HEK293 (cell line): ENCODE data around the gene MMP28.
A peak's percentile ranks its signal among the peaks of the same experiment; 100 is the strongest.

Experiments used
- CTCF ChIA-PET: fragments of 350-600 bp; formaldehyde crosslinking; extraction: SDS; loops from one replicate; lab custom pipeline; 2021; ENCODE audit warnings: antibody characterized with exemption; lab: Yijun Ruan, JAX
- POLR2A ChIA-PET: fragments of 300-600 bp; formaldehyde crosslinking; extraction: SDS; loops from one replicate; lab custom pipeline; 2020; ENCODE audit warnings: antibody characterized with exemption, inconsistent platforms; lab: Yijun Ruan, JAX
- H3K27ac ChIP-seq: fragments of 200-500 bp; sonication (Bioruptor generic); 2 replicates; pipeline ENCODE4 v1.5.1; 2014; ENCODE audit warnings: low read depth, low read length, control low read depth, inconsistent platforms; ENCODE audit errors: extremely low read depth
- H3K36me3 ChIP-seq, 2 experiments: fragments of 200-500 bp in 1 of 2; sonication (Bioruptor generic) in 1 of 2; 1 replicate in 1 of 2; 2 replicates in 1 of 2; pipeline ENCODE4 v1.5.1; 2014 to 2017; ENCODE audit warnings: inconsistent platforms in 2 of 2, low read length in 2 of 2; ENCODE audit not compliant: control insufficient read depth in 2 of 2, insufficient read depth in 1 of 2
- H3K4me1 ChIP-seq: fragments of 200-500 bp; sonication (Bioruptor generic); 2 replicates; pipeline ENCODE4 v1.5.1; 2014; ENCODE audit warnings: mild to moderate bottlenecking, low read length, inconsistent platforms; ENCODE audit not compliant: control insufficient read depth, insufficient read depth
- H3K4me3 ChIP-seq: 2 replicates; pipeline ENCODE4 v1.5.1; 2011; ENCODE audit warnings: low read depth, mild to moderate bottlenecking, control low read depth, low read length, moderate library complexity
- H3K9me3 ChIP-seq: fragments of 200-500 bp; sonication (Bioruptor generic); 2 replicates; pipeline ENCODE4 v1.5.1; 2014; ENCODE audit warnings: low read depth, low read length, inconsistent platforms; ENCODE audit not compliant: control insufficient read depth, insufficient read depth
- FEZF1 ChIP-seq: fragments of 450-650 bp; formaldehyde crosslinking; IDR thresholded peaks from 2 replicates; pipeline ENCODE4 v1.5.1; 2016; ENCODE audit warnings: missing biosample characterization, missing genetic modification characterization
- MEIS1 ChIP-seq: sonication (generic); formaldehyde crosslinking; IDR thresholded peaks from 2 replicates; pipeline ENCODE4 v1.8.1; 2022; ENCODE audit warnings: missing genetic modification reagents, mild to moderate bottlenecking, borderline replicate concordance
- SCRT2 ChIP-seq: fragments of 450-650 bp; formaldehyde crosslinking; IDR thresholded peaks from 2 replicates; pipeline ENCODE4 v1.5.1; 2016; ENCODE audit warnings: missing biosample characterization, missing genetic modification characterization
- SP7 ChIP-seq: fragments of 450-650 bp; formaldehyde crosslinking; IDR thresholded peaks from 2 replicates; pipeline ENCODE4 v1.5.1; 2016; ENCODE audit warnings: missing biosample characterization, missing genetic modification characterization
- YY1 ChIP-seq: fragments of 450-650 bp; formaldehyde crosslinking; IDR thresholded peaks from 2 replicates; pipeline ENCODE4 v1.5.1; 2018; ENCODE audit warnings: missing biosample characterization, missing genetic modification characterization
- ZBTB17 ChIP-seq: fragments of 450-650 bp; formaldehyde crosslinking; IDR thresholded peaks from 2 replicates; pipeline ENCODE4 v1.5.1; 2016; ENCODE audit warnings: missing biosample characterization, missing genetic modification characterization
- ZFP69B ChIP-seq: fragments of 450-650 bp; formaldehyde crosslinking; IDR thresholded peaks from 2 replicates; pipeline ENCODE4 v1.5.1; 2016; ENCODE audit warnings: missing biosample characterization, missing genetic modification characterization
- ZNF112 ChIP-seq: fragments of 450-650 bp; formaldehyde crosslinking; IDR thresholded peaks from 2 replicates; pipeline ENCODE4 v1.5.0; 2017; ENCODE audit warnings: missing biosample characterization, missing genetic modification characterization
- ZNF211 ChIP-seq: fragments of 450-650 bp; formaldehyde crosslinking; IDR thresholded peaks from 2 replicates; pipeline ENCODE4 v1.5.1; 2016; ENCODE audit warnings: low read depth, missing biosample characterization, missing genetic modification characterization
- ZNF416 ChIP-seq: fragments of 450-650 bp; formaldehyde crosslinking; IDR thresholded peaks from 2 replicates; pipeline ENCODE4 v1.5.1; 2016; ENCODE audit warnings: missing biosample characterization, missing genetic modification characterization
- ZNF529 ChIP-seq: fragments of 450-650 bp; formaldehyde crosslinking; IDR thresholded peaks from 2 replicates; pipeline ENCODE4 v1.5.1; 2017; ENCODE audit warnings: missing genetic modification characterization, missing biosample characterization; ENCODE audit not compliant: insufficient replicate concordance
- ZNF768 ChIP-seq: fragments of 450-650 bp; formaldehyde crosslinking; IDR thresholded peaks from 2 replicates; pipeline ENCODE4 v1.5.1; 2018; ENCODE audit warnings: missing biosample characterization, mild to moderate bottlenecking, missing genetic modification characterization
- TF ChIP-seq, protein P1 (sequence below): fragments of 450-650 bp; formaldehyde crosslinking; IDR thresholded peaks from 2 replicates; pipeline ENCODE4 v1.5.1; 2016; ENCODE audit warnings: missing biosample characterization, missing genetic modification characterization
- TF ChIP-seq, protein P2 (sequence below): fragments of 450-650 bp; formaldehyde crosslinking; IDR thresholded peaks from 2 replicates; pipeline ENCODE4 v1.5.1; 2016; ENCODE audit warnings: missing biosample characterization, missing genetic modification characterization
- TF ChIP-seq, protein P3 (sequence below): fragments of 450-650 bp; formaldehyde crosslinking; IDR thresholded peaks from 2 replicates; pipeline ENCODE4 v1.5.1; 2016; ENCODE audit warnings: missing biosample characterization, missing genetic modification characterization
- TF ChIP-seq, protein P4 (sequence below): fragments of 450-650 bp; formaldehyde crosslinking; IDR thresholded peaks from 2 replicates; pipeline ENCODE4 v1.5.1; 2016; ENCODE audit warnings: missing biosample characterization, missing genetic modification characterization
- TF ChIP-seq, protein P5 (sequence below): fragments of 450-650 bp; IDR thresholded peaks from 2 replicates; pipeline ENCODE4 v1.5.1; 2018; ENCODE audit warnings: missing biosample characterization, mild to moderate bottlenecking, missing genetic modification characterization

Gene MMP28

DNA sequence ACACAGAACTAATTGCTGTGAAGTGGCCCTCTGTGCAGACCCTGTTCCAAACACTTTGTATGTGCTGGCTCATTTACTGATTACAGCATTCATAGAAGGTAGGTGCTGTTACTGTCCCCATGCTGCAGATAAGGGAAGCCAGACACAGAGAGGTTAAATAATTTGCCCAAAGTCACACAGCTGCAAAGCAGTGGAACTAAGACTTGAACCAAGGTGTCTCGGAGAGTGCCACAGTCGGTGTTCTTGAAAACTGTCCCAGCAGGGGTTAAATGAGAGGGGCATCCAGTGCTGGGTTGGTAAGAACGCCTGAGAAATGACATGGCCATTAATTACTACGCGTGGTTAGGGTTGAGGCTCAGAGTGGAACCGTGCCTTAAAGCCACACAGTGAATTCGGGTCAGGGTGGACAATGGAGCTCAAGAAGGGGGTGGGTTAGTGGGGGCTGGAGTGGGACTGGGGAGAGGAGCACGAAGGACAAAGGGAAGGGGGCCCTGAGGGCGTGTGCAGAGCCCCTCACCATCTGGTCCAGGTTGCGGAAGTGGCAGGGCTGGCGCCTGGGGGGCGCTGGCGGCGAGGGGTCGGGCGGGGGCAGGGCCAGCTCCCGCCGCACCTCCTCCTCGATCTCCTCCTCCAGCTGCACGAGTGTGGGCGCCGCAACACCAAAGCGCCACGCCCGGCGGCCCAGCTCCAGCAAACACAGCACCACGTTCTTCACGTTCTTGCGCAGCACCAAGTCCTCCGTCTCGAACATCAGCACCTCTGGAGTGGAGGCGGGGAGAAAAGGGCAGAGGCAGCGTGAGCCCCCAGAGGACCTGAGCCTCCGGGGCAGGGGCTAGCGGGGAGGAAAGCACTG is 45.7 kb downstream of the MMP28 start:
- TF ChIP-seq ZNF768 (tag by site-specific recombination) = 0 out of 2 replicates have a peak, but pooled peaks have one; percentile 33
- TF ChIP-seq SCRT2 = no peak
- Histone ChIP-seq H3K36me3 (no peaks in the 10 kb centered on the region), H3K4me1 (no peaks in the 10 kb centered on the region), H3K4me3 (no peak overlapping the region), H3K27ac (no peak overlapping the region), H3K9me3 (no peaks in the 10 kb centered on the region)
- CTCF ChIA-PET = interaction anchor here (0.5 to 11.6 kb wide), 11 partner anchors 10 to 437 kb away, joined by 3 to 321 read pairs (median 4); no protein-coding TSS in a partner anchor
- POLR2A ChIA-PET = interaction anchor here (0.6 kb wide), 1 partner anchor 61 kb away, joined by 4 read pairs; no protein-coding TSS in a partner anchor

DNA sequence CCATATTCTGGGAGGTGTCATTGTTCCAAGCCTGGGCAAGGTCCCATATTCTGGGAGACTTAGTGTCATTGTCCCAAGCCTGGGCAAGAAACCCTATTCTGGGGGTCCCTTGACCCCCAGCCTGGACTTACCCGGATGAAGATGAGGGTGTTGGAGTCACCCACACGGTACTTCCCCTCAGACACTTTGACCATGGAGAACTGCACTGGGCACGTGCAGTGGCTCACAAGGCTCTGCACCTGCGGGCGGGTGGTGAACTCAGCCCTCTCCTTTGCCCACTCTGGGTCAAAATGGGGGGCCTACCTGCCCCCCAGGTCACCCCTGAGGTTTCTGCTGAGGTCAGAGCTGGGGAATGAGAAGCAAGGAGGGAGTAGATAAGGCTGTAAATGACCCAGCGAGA is 46.5 kb downstream of the MMP28 start:
- TF ChIP-seq ZFP69B = no peak
- Histone ChIP-seq H3K9me3 (no peaks in the 10 kb centered on the region), H3K4me1 (no peaks in the 10 kb centered on the region), H3K27ac (no peak overlapping the region), H3K4me3 (no peak overlapping the region), H3K36me3 (no peaks in the 10 kb centered on the region)
- POLR2A ChIA-PET = interaction anchor here (2.3 kb wide), 1 partner anchor 171 kb away, joined by 7 read pairs; the partner anchor contains the start of gene PEX12
- CTCF ChIA-PET = interaction anchor here (0.5 to 11.6 kb wide), 15 partner anchors 9 to 1324 kb away, joined by 3 to 321 read pairs (median 5); partner anchors contain the start of gene RASL10B

DNA sequence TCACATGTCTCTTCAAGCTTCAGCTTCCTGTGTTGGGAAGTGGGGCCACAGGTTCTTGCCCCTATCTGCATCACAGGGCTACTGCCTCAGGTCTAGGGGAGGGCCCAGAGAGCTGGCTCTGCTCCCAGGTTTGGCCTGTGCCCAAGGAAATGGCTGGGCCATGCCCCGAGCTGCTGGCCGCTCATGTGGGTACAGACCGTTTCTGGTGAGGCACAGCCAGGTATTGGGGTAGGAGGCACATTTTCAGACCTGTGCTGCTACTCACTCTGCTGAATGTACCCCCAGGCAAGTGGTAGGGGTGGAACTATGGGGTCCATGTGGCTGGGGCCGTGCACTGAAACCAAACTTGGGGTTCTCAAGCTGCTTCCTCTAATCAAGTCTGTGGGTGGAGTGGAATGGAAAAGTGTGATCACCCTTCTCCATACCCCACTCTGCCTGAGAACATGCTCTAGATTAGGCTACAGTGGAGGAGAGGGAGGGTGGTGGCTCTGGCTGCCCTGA is 47.0 kb downstream of the MMP28 start:
- no peaks in the 10 kb centered on the region for H3K9me3 ChIP-seq
- no peak overlapping the region for H3K4me3 ChIP-seq
- no peak overlapping the region for H3K27ac ChIP-seq
- H3K4me1 ChIP-seq = no peaks in the 10 kb centered on the region
- TF ChIP-seq ZBTB17 = peak; percentile 37; the same call in 1 of the 2 replicates
- TF ChIP-seq, protein P1, sequence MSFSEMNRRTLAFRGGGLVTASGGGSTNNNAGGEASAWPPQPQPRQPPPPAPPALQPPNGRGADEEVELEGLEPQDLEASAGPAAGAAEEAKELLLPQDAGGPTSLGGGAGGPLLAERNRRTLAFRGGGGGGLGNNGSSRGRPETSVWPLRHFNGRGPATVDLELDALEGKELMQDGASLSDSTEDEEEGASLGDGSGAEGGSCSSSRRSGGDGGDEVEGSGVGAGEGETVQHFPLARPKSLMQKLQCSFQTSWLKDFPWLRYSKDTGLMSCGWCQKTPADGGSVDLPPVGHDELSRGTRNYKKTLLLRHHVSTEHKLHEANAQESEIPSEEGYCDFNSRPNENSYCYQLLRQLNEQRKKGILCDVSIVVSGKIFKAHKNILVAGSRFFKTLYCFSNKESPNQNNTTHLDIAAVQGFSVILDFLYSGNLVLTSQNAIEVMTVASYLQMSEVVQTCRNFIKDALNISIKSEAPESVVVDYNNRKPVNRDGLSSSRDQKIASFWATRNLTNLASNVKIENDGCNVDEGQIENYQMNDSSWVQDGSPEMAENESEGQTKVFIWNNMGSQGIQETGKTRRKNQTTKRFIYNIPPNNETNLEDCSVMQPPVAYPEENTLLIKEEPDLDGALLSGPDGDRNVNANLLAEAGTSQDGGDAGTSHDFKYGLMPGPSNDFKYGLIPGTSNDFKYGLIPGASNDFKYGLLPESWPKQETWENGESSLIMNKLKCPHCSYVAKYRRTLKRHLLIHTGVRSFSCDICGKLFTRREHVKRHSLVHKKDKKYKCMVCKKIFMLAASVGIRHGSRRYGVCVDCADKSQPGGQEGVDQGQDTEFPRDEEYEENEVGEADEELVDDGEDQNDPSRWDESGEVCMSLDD = no peak
- ChIA-PET POLR2A (interaction anchor here (1.4 to 2.3 kb wide), 2 partner anchors 12 to 170 kb away, joined by 4 to 7 read pairs; partner anchors contain the start of gene PEX12), CTCF (interaction anchor here (0.5 to 11.6 kb wide), 33 partner anchors 8 to 1323 kb away, joined by 3 to 321 read pairs (median 8); partner anchors contain the start of genes C17orf50, RASL10B, SLFN12L and TAF15)
- H3K36me3 ChIP-seq = no peaks in the 10 kb centered on the region

DNA sequence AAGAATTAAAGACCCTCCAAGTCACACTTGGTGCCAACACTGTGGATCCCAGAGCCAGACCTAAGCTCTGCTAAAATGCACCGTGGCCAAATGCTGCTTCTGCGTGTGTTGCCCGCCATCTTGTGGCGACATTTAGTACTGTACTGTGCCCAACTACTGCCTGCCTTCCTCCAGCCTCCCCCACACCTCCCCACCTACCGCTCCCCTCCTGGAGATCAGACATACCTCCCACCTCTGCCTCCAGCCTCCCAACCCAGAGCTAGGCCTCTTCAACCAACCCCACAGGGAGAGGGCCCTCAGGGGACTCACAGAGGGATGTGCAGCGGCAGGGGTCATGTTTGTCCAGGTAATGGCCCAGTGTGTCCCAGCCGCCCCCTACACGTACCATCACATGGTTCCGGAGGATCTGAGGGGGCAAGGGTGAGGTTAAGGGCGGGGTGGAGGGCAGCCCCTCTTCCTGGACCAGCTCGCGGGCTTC is 47.9 kb downstream of the MMP28 start:
- no peak overlapping the region for H3K4me3 ChIP-seq
- ChIA-PET POLR2A (interaction anchor here (0.7 to 2.3 kb wide), 5 partner anchors 12 to 169 kb away, joined by 3 to 7 read pairs (median 5); partner anchors contain the start of genes PEX12, RASL10B and TAF15), CTCF (interaction anchor here (0.5 to 11.6 kb wide), 69 partner anchors 8 to 1317 kb away, joined by 3 to 321 read pairs (median 5); partner anchors contain the start of genes C17orf50, PEX12, RAD51D and RASL10B)
- no peaks in the 10 kb centered on the region for H3K4me1 ChIP-seq
- no peak overlapping the region for H3K27ac ChIP-seq
- H3K9me3 ChIP-seq = no peaks in the 10 kb centered on the region
- H3K36me3 ChIP-seq = no peaks in the 10 kb centered on the region
- TF ChIP-seq SP7 (tag by site-specific recombination) (peak; percentile 33), ZNF529 (tag by site-specific recombination) (no peak), ZNF416 (tag by site-specific recombination) (no peak), YY1 (tag by site-specific recombination) (no peak), MEIS1 (CRISPR knock-in tag) (no peak), ZNF211 (no peak), FEZF1 (no peak), ZNF112 (no peak)
- TF ChIP-seq, protein P2, sequence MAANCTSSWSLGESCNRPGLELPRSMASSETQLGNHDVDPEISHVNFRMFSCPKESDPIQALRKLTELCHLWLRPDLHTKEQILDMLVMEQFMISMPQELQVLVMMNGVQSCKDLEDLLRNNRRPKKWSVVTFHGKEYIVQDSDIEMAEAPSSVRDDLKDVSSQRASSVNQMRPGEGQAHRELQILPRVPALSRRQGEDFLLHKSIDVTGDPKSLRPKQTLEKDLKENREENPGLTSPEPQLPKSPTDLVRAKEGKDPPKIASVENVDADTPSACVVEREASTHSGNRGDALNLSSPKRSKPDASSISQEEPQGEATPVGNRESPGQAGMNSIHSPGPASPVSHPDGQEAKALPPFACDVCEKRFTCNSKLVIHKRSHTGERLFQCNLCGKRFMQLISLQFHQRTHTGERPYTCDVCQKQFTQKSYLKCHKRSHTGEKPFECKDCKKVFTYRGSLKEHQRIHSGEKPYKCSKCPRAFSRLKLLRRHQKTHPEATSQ = no peak
- TF ChIP-seq, protein P3, sequence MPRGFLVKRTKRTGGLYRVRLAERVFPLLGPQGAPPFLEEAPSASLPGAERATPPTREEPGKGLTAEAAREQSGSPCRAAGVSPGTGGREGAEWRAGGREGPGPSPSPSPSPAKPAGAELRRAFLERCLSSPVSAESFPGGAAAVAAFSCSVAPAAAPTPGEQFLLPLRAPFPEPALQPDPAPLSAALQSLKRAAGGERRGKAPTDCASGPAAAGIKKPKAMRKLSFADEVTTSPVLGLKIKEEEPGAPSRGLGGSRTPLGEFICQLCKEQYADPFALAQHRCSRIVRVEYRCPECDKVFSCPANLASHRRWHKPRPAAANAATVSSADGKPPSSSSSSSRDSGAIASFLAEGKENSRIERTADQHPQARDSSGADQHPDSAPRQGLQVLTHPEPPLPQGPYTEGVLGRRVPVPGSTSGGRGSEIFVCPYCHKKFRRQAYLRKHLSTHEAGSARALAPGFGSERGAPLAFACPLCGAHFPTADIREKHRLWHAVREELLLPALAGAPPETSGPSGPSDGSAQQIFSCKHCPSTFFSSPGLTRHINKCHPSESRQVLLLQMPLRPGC (tag by site-specific recombination) = no peak
- TF ChIP-seq, protein P4, sequence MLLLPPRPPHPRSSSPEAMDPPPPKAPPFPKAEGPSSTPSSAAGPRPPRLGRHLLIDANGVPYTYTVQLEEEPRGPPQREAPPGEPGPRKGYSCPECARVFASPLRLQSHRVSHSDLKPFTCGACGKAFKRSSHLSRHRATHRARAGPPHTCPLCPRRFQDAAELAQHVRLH = no peak
- TF ChIP-seq, protein P5, sequence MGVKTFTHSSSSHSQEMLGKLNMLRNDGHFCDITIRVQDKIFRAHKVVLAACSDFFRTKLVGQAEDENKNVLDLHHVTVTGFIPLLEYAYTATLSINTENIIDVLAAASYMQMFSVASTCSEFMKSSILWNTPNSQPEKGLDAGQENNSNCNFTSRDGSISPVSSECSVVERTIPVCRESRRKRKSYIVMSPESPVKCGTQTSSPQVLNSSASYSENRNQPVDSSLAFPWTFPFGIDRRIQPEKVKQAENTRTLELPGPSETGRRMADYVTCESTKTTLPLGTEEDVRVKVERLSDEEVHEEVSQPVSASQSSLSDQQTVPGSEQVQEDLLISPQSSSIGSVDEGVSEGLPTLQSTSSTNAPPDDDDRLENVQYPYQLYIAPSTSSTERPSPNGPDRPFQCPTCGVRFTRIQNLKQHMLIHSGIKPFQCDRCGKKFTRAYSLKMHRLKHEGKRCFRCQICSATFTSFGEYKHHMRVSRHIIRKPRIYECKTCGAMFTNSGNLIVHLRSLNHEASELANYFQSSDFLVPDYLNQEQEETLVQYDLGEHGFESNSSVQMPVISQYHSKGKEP (tag by site-specific recombination) = 0 out of 2 replicates have a peak, but pooled peaks have one; percentile 13
